SU-DHL-6 (cell line): ENCODE measurements around the gene MYL4.
"Not testable (repeated sequence)": the region's sequence is repeated elsewhere in the genome, so short reads cannot be mapped to it uniquely, and the experiment has no call there.

Experiments used
- H2AFZ ChIP-seq: fragments of 200-600 bp; sonication (generic); 2 replicates; pipeline ENCODE4 v1.6.1; 2014; ENCODE audit warnings: low read depth, mild to moderate bottlenecking, moderate library complexity, mixed read lengths, antibody characterized with exemption, low read length; ENCODE audit not compliant: severe bottlenecking
- H3F3A ChIP-seq: fragments of 200-600 bp; shearing (Covaris generic); 2 replicates; pipeline ENCODE4 v1.6.0; 2016; ENCODE audit warnings: antibody characterized with exemption, mild to moderate bottlenecking; ENCODE audit not compliant: insufficient read depth
- H3K27ac ChIP-seq: fragments of 200-600 bp; sonication (generic); 2 replicates; pipeline ENCODE4 v1.5.1; 2016; ENCODE audit warnings: low read depth, mild to moderate bottlenecking, low read length, moderate library complexity, mixed read lengths
- H3K27me3 ChIP-seq: fragments of 200-600 bp; sonication (generic), shearing (Covaris generic); 2 replicates; pipeline ENCODE4 v1.6.0; 2014; ENCODE audit warnings: mild to moderate bottlenecking, low read length
- H3K36me3 ChIP-seq: fragments of 200-600 bp; sonication (generic); 2 replicates; pipeline ENCODE4 v1.6.1; 2014; ENCODE audit warnings: mild to moderate bottlenecking, low read length, mixed read lengths
- H3K4me2 ChIP-seq: fragments of 300-600, 200-600 bp; shearing (Covaris generic), sonication (generic); 2 replicates; pipeline ENCODE4 v1.6.0; 2014; ENCODE audit warnings: low read length, low read depth, mild to moderate bottlenecking; ENCODE audit not compliant: poor library complexity, severe bottlenecking
- H3K4me3 ChIP-seq: fragments of 200-600 bp; sonication (generic); 2 replicates; pipeline ENCODE4 v1.5.1; 2014; ENCODE audit warnings: antibody characterized with exemption, low read length, mild to moderate bottlenecking, mixed read lengths; ENCODE audit not compliant: insufficient read depth, poor library complexity, severe bottlenecking
- H3K79me2 ChIP-seq: fragments of 200-600 bp; sonication (generic); 2 replicates; pipeline ENCODE4 v1.6.1; 2014; ENCODE audit warnings: mild to moderate bottlenecking, low read length, moderate library complexity; ENCODE audit not compliant: insufficient read depth
- H3K9ac ChIP-seq: fragments of 200-600 bp; sonication (generic); 2 replicates; pipeline ENCODE4 v1.7.0; 2014; ENCODE audit warnings: mild to moderate bottlenecking, low read length
- H3K9me2 ChIP-seq: fragments of 200-600 bp; sonication (generic); replicated peaks from 2 replicates; pipeline ENCODE4 v1.6.1; 2014; ENCODE audit warnings: low read length; ENCODE audit not compliant: insufficient read depth
- H3K9me3 ChIP-seq: fragments of 200-600 bp; sonication (generic); 2 replicates; pipeline ENCODE4 v1.6.1; 2014; ENCODE audit warnings: low read length, mixed read lengths; ENCODE audit not compliant: insufficient read depth
- H4K20me1 ChIP-seq: fragments of 200-600 bp; sonication (generic); 2 replicates; pipeline ENCODE4 v1.6.1; 2014; ENCODE audit warnings: low read depth, mild to moderate bottlenecking, antibody characterized with exemption, low read length, moderate library complexity, mixed read lengths
- CTCF ChIP-seq: fragments of 200-600 bp; sonication (generic); IDR thresholded peaks from one replicate; pipeline ENCODE4 v1.5.1; 2017; ENCODE audit warnings: antibody characterized with exemption, mild to moderate bottlenecking, low read length, moderate library complexity; ENCODE audit not compliant: insufficient read depth, poor library complexity, severe bottlenecking
- EZH2phosphoT487 ChIP-seq: fragments of 200-600 bp; sonication (generic), shearing (Covaris generic); conservative IDR thresholded peaks from 2 replicates; pipeline ENCODE4 v1.6.1; 2018; ENCODE audit warnings: mild to moderate bottlenecking, antibody characterized with exemption, low read length, moderate library complexity, mixed read lengths

Gene MYL4

GRCh38 chr17:47177261-47177660 is 31.9 kb upstream of the MYL4 start:
- no peak for TF ChIP-seq CTCF
- TF ChIP-seq EZH2phosphoT487: no peak
- H3K36me3 ChIP-seq: peaks cover 37% of the 10 kb centered on the region

GRCh38 chr17:47179141-47179540 is 30.0 kb upstream of the MYL4 start:
- H3F3A ChIP-seq: peaks cover 23% of the 10 kb centered on the region
- H3K4me3 ChIP-seq: no peak overlapping the region
- no peak overlapping the region for H3K4me2 ChIP-seq
- H3K9me2 ChIP-seq: no peaks in the 10 kb centered on the region
- H3K36me3 ChIP-seq: peaks cover 30% of the 10 kb centered on the region
- no peaks in the 10 kb centered on the region for H3K9me3 ChIP-seq
- no peak overlapping the region for H3K9ac ChIP-seq
- H2AFZ ChIP-seq: no peak overlapping the region
- no peak for TF ChIP-seq CTCF
- no peak for TF ChIP-seq EZH2phosphoT487
- H3K27ac ChIP-seq: no peak overlapping the region
- peaks cover 12% of the 10 kb centered on the region for H4K20me1 ChIP-seq
- H3K27me3 ChIP-seq: no peaks in the 10 kb centered on the region
- H3K79me2 ChIP-seq: peaks cover 99% of the 10 kb centered on the region

More at GRCh38 chr17:47177261-47177660, 31.9 kb upstream of the MYL4 start:
- Histone ChIP-seq H3K4me2 (no peak overlapping the region), H4K20me1 (peaks cover 1% of the 10 kb centered on the region; the same call in 1 of the 2 replicates), H3K27me3 (no peaks in the 10 kb centered on the region), H3K79me2 (peaks cover 97% of the 10 kb centered on the region), H3K9me2 (no peaks in the 10 kb centered on the region), H3F3A (peaks cover 14% of the 10 kb centered on the region), H3K27ac (no peak overlapping the region), H3K9ac (no peak overlapping the region), H3K4me3 (no peak overlapping the region), H2AFZ (no peak overlapping the region), H3K9me3 (no peaks in the 10 kb centered on the region)

- Histone ChIP-seq H3K79me2 (peaks cover 98% of the 10 kb centered on the region), H3F3A (peaks cover 29% of the 10 kb centered on the region), H3K27me3 (no peaks in the 10 kb centered on the region), H2AFZ (no peak overlapping the region), H3K9ac (no peak overlapping the region), H3K4me3 (no peak overlapping the region), H4K20me1 (peaks cover 18% of the 10 kb centered on the region), H3K9me3 (no peaks in the 10 kb centered on the region), H3K4me2 (no peak overlapping the region), H3K36me3 (peaks cover 24% of the 10 kb centered on the region), H3K9me2 (no peaks in the 10 kb centered on the region), H3K27ac (no peak overlapping the region)
- TF ChIP-seq CTCF (no peak), EZH2phosphoT487 (no peak)
Observed at GRCh38 chr17:47180337-47180736, 28.8 kb upstream of the MYL4 start.

- not testable (repeated sequence) for H3K4me3 ChIP-seq, H3K4me2 ChIP-seq, H3K27ac ChIP-seq, H3K27me3 ChIP-seq, H2AFZ ChIP-seq, H3K9me3 ChIP-seq, H3K9me2 ChIP-seq, H3K9ac ChIP-seq
- peaks cover 24% of the 10 kb centered on the region for H4K20me1 ChIP-seq
- peaks cover 29% of the 10 kb centered on the region for H3F3A ChIP-seq
- H3K36me3 ChIP-seq: peaks cover 24% of the 10 kb centered on the region; the same call in 1 of the 2 replicates
- H3K79me2 ChIP-seq: peaks cover 98% of the 10 kb centered on the region
Observed at GRCh38 chr17:47180988-47181387, 28.2 kb upstream of the MYL4 start.
